ENCODE results near the gene TRPM2.

TRPM2 gene

DNA sequence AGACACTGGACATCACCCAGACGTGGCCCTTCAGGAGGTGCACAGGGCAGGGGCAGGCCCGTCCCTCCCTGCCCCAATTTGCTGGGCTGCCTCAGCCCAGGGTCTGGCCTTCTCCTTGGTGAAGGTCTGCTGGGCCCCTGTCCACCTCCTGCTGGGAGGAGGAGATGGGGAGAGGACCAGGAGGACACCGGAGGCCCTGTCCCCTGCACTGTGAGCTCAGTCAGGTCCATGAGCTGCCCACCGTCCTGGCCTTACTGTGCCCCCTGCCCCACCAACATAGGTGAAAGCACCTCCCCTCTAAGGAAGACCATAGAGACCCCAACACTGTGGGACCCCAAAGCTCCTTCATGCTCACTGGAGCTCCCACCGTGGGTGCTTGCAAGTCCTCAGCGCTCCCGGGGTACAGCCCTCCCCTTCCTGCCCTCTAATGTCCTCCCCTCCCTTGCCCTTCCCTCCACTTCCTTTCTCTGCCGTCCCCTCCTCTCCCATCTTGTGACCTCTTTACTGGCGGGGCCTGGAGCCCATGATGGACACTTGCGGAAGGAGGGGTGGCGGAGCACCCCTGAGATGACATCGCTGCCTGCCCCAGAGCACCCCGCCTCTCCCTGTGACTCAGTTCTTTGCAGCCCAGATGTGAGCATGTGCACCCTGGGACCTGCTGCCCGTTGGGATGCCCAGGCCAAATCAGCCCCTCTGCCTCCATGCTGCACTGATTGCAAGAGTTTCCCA lies 106.5 kb downstream of the TRPM2 start:
- no peak for DNase-seq (ENCODE audit: low read depth)
- TF ChIP-seq, protein P1, sequence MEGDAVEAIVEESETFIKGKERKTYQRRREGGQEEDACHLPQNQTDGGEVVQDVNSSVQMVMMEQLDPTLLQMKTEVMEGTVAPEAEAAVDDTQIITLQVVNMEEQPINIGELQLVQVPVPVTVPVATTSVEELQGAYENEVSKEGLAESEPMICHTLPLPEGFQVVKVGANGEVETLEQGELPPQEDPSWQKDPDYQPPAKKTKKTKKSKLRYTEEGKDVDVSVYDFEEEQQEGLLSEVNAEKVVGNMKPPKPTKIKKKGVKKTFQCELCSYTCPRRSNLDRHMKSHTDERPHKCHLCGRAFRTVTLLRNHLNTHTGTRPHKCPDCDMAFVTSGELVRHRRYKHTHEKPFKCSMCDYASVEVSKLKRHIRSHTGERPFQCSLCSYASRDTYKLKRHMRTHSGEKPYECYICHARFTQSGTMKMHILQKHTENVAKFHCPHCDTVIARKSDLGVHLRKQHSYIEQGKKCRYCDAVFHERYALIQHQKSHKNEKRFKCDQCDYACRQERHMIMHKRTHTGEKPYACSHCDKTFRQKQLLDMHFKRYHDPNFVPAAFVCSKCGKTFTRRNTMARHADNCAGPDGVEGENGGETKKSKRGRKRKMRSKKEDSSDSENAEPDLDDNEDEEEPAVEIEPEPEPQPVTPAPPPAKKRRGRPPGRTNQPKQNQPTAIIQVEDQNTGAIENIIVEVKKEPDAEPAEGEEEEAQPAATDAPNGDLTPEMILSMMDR (conservative IDR thresholded peaks at IDR 0.05; ENCODE audit: low read length): no peak
- H3K4me3 ChIP-seq (ENCODE audit: low read length): no peak overlapping the region

GRCh38 chr21:44460441-44460755 lies 107.0 kb downstream of the TRPM2 start:
- H3K4me3 ChIP-seq (ENCODE audit: low read length): no peak overlapping the region
- TF ChIP-seq, protein P1 (conservative IDR thresholded peaks at IDR 0.05; ENCODE audit: low read length): no peak
- no peak for DNase-seq (ENCODE audit: low read depth)

- TF ChIP-seq, protein P1 (conservative IDR thresholded peaks at IDR 0.05; ENCODE audit: low read length): no peak
- no peak overlapping the region for H3K4me3 ChIP-seq (ENCODE audit: low read length)
- DNase-seq (ENCODE audit: low read depth): no peak
These were observed 107.6 kb downstream of the TRPM2 start for GRCh38 chr21:44461005-44461404.

DNA sequence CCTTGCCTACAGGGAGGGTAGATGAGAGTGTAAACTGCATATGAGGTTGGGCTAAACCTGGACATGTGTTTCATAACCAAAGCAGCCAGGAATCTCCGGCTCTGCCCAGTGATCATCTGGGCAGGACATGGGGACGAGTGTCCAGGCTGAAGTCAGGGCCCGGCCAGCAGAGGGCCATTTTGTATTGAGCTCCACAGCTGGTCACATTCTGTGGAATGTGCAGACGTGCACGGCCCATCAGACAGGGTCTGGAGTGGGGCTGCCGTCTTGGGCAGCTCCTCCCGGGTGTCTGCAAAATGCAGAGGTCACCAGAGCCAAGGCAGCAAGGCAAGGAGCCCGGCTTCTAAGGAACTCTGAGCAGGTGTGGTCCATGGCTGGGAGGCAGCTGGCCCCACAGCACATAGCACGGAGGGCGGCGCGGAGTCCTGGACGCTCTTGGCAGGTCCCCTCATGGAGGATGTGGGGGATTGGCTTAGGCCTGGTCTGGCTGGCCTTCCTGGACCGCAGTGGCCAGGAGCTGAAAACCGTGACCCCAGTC lies 108.1 kb downstream of the TRPM2 start:
- DNase-seq (ENCODE audit: low read depth): peak; percentile 12
- TF ChIP-seq, protein P1 (conservative IDR thresholded peaks at IDR 0.05; ENCODE audit: low read length): no peak; the same call in 1 of the 2 replicates
- no peak overlapping the region for H3K4me3 ChIP-seq (ENCODE audit: low read length)

DNA sequence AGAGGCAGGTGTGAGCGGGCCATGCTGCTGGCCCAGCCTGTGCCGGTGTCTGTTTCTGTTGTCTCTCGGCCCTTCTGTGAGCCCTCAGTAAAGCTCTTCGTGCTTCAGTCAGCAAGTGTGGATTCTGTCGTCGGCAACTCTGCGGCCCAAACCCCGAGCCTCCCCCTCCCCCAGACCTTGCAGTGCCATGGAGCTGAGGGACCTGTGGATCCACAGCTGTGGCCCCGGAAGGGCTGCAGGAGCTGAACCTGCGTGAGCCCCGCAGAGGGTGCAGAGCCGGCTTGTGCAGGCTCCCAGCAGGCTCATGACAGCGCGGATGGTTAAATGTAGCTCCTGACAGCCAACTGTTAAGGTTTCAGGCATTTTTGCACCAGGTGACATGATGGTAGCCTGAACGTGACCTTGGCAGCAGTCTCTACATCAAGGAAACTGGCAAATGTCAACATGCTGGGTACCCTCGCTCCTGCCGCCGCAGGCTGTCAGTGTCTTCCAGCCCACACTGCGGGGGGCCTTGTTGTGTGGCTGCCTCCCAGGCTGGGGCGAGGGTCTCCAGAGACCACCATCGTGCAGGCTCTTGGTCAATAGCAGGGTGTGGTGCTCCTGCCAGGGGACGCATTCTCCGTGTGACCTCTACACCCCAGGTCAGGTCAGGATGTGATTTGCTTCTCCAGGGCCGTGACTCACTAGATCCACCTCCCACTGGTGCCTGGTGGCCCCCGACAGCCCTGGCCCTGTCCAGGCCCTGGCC lies 108.8 kb downstream of the TRPM2 start:
- DNase-seq (ENCODE audit: low read depth): no peak
- TF ChIP-seq, protein P1 (conservative IDR thresholded peaks at IDR 0.05; ENCODE audit: low read length): no peak
- no peak overlapping the region for H3K4me3 ChIP-seq (ENCODE audit: low read length)

GRCh38 chr21:44462834-44463200 lies 109.4 kb downstream of the TRPM2 start:
- TF ChIP-seq, protein P1 (conservative IDR thresholded peaks at IDR 0.05; ENCODE audit: low read length): no peak
- no peak overlapping the region for H3K4me3 ChIP-seq (ENCODE audit: low read length)
- no peak for DNase-seq (ENCODE audit: low read depth)

DNA sequence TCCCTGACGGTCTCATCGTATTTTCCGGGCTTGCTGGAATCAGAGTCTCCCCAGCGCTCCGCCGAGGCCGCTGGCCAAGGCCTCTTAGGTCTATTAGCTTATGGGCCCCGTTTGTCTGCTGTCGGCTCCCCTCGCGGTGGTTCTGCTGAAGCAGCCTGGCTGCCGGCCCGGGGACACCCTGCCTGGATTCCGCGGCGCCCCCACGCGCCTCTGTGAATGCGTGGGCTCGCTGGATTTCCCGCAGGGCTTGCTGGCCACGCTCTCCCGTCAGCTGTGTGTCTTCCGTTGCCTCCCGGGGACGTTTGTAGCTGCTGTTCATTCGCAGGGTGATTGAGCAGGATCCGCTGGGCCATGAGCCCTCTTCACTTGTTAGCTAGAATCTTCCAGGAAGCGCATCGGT lies 110.3 kb downstream of the TRPM2 start:
- DNase-seq (ENCODE audit: low read depth): no peak
- H3K4me3 ChIP-seq (ENCODE audit: low read length): no peak overlapping the region
- TF ChIP-seq, protein P1 (conservative IDR thresholded peaks at IDR 0.05; ENCODE audit: low read length): no peak

All from AG10803 (cell line).